ENCODE measurements around the gene DIO3. TPM values are rescaled to one million over a fixed set of nuclear protein-coding genes. Genes with fewer than 3 reads are reported as not detected.
A peak's percentile ranks its signal among the peaks of the same experiment; 100 is the strongest.
"Not testable (repeated sequence)": the region's sequence is repeated elsewhere in the genome, so short reads cannot be mapped to it uniquely, and the experiment has no call there.

DIO3 gene
- total RNA-seq, 3 donors from 2014 or later = 1.8 to 2.5 (median 1.9) TPM

DNA sequence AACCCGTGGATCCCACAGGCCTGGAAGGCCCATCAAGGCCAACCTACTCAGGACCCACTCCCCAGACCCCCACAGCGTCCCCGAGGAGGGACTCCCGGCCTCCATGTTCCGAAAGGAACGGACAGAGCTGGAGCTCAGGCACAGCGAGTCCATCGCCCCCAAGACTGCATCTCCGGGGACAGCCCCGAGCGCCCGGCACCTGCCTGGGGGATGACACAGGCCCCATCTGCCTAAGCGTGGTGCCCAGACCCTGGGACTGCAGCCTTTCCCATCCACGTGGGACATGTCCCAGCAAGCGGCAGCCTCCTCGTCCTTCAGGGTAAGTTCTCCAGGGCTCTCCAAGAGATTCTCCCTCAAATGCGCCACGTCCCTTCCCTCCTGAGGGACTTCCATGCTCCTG, 12.1 kb upstream of the DIO3 start:
- intact Hi-C loops (cut with DNase I, micrococcal nuclease) = no loop called here
- H3K4me1 ChIP-seq (ENCODE audit: low read depth) = peaks cover 8% of the 10 kb centered on the region
- TF ChIP-seq, protein P1, sequence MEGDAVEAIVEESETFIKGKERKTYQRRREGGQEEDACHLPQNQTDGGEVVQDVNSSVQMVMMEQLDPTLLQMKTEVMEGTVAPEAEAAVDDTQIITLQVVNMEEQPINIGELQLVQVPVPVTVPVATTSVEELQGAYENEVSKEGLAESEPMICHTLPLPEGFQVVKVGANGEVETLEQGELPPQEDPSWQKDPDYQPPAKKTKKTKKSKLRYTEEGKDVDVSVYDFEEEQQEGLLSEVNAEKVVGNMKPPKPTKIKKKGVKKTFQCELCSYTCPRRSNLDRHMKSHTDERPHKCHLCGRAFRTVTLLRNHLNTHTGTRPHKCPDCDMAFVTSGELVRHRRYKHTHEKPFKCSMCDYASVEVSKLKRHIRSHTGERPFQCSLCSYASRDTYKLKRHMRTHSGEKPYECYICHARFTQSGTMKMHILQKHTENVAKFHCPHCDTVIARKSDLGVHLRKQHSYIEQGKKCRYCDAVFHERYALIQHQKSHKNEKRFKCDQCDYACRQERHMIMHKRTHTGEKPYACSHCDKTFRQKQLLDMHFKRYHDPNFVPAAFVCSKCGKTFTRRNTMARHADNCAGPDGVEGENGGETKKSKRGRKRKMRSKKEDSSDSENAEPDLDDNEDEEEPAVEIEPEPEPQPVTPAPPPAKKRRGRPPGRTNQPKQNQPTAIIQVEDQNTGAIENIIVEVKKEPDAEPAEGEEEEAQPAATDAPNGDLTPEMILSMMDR (IDR thresholded peaks at IDR 0.05) = no peak

DNA sequence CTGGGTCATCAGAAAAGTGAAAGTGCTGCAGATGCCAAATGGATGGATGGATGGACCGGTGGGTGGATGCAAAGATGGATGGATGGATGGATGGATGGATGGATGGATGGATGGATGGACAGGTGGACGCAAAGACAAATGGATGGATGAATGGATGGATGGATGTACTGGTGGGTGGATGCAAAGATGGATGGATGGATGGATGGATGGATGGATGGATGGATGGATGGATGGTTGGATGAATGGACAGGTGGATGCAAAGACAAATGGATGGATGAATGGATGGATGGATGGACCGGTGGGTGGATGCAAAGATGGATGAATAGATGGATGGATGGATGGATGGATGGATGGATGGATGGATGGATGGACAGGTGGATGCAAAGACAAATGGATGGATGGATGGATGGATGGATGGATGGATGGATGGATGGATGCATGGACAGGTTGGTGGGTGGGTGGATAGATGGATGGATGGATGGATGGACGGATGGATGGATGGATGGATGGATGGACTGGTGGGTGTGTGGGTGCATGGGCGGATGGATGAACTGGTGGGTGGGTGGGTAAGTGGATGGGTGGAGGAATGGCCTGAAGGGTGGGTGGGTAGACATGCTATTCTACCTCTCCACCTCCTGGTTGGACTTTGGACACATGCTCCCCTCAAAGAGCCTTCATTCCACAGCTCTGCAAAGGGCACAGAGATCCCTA, 10.9 kb upstream of the DIO3 start:
- DNase-seq = peak in 1 of 3 donors; percentile 8
- H3K9me3 ChIP-seq; intact Hi-C loops (cut with DNase I, micrococcal nuclease); ATAC-seq; H3K36me3 ChIP-seq (ENCODE audit: low read depth); H3K4me3 ChIP-seq: not testable (repeated sequence)
- H3K4me1 ChIP-seq (ENCODE audit: low read depth) = peaks cover 19% of the 10 kb centered on the region

More for the DNA sequence above, 12.1 kb upstream of the DIO3 start:
- no peaks in the 10 kb centered on the region for H3K9me3 ChIP-seq
- DNase-seq (peak in 2 of 3 donors; percentile 18 to 19), ATAC-seq (no peak)
- H3K4me3 ChIP-seq = no peak overlapping the region
- no peaks in the 10 kb centered on the region for H3K36me3 ChIP-seq (ENCODE audit: low read depth)

DNA sequence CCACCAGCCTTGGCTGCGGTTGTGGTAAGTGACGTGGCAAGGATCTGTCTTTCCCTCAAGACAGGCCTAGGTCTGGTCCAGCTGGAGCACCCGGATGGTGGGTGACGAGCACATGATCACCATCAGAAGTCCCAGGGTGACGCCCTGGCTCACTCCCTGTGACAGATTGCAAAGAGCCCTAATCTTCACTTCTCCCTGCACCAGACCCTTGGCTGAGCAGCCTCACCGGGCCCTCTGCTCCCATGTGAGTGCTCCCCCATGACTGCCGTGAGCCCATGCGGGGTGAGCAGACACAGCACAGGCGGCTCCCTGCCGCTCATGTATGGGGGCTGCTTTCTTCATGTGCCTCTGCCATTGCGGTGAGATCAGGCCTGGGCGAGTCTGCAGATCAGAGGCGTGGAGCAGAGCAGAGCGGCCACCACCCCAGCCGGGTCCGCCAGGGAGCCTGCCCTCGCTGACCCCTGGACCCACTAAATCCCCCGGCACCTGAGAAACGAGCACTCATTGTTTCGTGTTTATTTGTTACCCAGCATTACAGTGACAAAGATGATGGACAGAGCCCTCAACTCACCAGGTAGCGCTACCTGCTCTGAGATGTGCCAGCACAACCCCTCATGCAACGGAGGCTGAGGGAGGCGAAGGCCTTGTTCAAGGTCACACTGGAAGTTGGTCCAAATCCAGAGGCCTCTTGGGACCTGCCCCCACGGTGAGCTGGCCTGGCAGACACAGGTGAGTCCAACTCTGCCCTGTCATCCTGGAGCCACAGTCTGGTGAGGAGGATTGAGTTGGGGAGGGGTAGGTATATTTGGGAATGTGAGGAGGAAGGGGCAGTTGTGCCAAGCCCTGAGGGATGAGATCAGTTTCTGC, 9.3 kb upstream of the DIO3 start:
- ATAC-seq (no peak), DNase-seq (peak in 2 of 3 donors; percentile 27 to 38)
- TF ChIP-seq, protein P1 (IDR thresholded peaks at IDR 0.05) = no peak
- intact Hi-C loops (cut with DNase I, micrococcal nuclease) = no loop called here
- H3K4me3 ChIP-seq = no peak overlapping the region
- no peaks in the 10 kb centered on the region for H3K9me3 ChIP-seq
- no peaks in the 10 kb centered on the region for H3K36me3 ChIP-seq (ENCODE audit: low read depth)
- peaks cover 20% of the 10 kb centered on the region for H3K4me1 ChIP-seq (ENCODE audit: low read depth)

DNA sequence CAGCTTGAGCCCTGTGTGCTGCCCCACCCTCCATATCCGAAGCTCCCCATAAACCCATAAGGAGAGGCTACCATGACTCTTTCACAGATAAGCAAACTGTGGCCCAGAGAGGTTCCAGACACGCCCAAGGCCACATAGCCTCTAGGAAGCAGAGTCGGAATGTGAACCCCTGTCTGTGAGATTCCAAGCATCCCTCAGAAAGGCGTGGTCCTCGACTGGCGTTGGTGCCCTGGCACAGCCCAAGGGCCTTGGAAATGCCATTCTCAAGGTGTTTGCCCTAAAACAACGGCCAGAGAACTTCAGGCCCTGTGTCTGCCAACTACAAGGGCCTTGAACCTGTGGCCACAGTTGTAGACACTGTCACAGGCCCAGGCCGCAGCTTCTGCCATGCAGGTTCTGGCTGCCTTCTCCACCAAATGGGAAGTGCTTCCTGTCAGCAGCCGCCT, 8.5 kb upstream of the DIO3 start:
- intact Hi-C loops (cut with DNase I, micrococcal nuclease) = no loop called here
- TF ChIP-seq, protein P1 (IDR thresholded peaks at IDR 0.05) = no peak
- DNase-seq (peak; percentile 36 to 51 (median 45)), ATAC-seq (peak; percentile 62)
- peaks cover 20% of the 10 kb centered on the region for H3K4me1 ChIP-seq (ENCODE audit: low read depth)
- H3K9me3 ChIP-seq = no peaks in the 10 kb centered on the region
- H3K4me3 ChIP-seq = no peak overlapping the region
- no peaks in the 10 kb centered on the region for H3K36me3 ChIP-seq (ENCODE audit: low read depth)

DNA sequence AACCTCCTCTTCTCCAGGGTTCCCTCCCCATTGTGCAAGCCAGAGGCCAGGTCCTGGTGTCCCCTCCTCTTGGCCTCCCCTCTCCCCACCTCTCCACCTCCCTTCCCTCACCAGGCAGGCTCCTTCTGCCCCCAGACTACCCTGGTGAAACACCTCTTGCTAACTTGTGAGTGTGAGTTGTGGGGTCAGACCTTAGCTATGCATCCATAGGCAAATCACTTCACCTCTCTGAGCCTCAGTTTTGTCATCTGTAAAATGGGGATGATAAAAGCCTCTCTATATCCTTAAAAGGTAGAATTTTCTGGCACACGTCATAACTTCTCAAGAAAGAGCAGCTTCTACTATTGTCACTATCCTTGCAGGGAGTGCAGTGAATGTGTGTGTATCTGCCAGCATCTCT, 7.9 kb upstream of the DIO3 start:
- intact Hi-C loops (cut with DNase I, micrococcal nuclease) = no loop called here
- TF ChIP-seq, protein P1 (IDR thresholded peaks at IDR 0.05) = no peak
- Histone ChIP-seq H3K9me3 (no peaks in the 10 kb centered on the region), H3K4me1 (ENCODE audit: low read depth) (peaks cover 20% of the 10 kb centered on the region), H3K4me3 (no peak overlapping the region), H3K36me3 (ENCODE audit: low read depth) (no peaks in the 10 kb centered on the region)
- ATAC-seq (no peak), DNase-seq (peak in 1 of 3 donors; percentile 2)

DNA sequence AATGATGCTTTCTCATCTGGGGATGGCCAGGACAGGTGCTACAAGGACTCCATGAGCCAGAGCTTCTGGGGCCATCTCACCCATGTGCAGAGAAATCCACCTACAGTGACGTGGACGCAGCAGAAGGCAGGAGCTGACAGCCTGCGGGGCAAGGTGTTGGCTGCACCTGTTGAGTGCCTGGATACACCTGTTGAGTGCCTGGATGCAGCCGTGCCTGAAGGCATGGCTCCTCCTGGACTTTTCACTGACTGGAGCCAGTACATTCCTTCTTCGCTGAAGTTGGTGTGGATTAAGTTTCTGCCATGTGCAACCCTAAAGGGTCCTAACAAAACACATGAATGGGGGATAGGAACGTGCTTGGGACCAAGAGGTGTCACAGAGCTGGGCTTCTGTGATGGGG, 7.4 kb upstream of the DIO3 start:
- Histone ChIP-seq H3K9me3 (no peaks in the 10 kb centered on the region), H3K4me1 (ENCODE audit: low read depth) (peaks cover 20% of the 10 kb centered on the region), H3K4me3 (no peak overlapping the region), H3K36me3 (ENCODE audit: low read depth) (no peaks in the 10 kb centered on the region)
- intact Hi-C loops (cut with DNase I, micrococcal nuclease) = no loop called here
- TF ChIP-seq, protein P1 (IDR thresholded peaks at IDR 0.05) = no peak
- ATAC-seq = no peak
- DNase-seq = peak in 2 of 3 donors; percentile 18 to 21

Data from mucosa of descending colon (tissue), 3 donors.